ENCODE measurements around the gene IFITM5. TPM values are rescaled to one million over a fixed set of nuclear protein-coding genes. Genes with fewer than 3 reads are reported as not detected.

Gene IFITM5
- total and polyA plus RNA-seq, 2 of the 4 experiments (the other 2 are of a cell fraction): not detected

GRCh38 chr11:297051-297585 lies 2.2 kb downstream of the IFITM5 start:
- Histone ChIP-seq H3K4me3 (ENCODE audit: insufficient read depth, low read depth, low read length) (no peak overlapping the region), H3K4ac (ENCODE audit: low read depth, low read length) (no peak overlapping the region), H2BK20ac (ENCODE audit: low read depth, low read length) (no peak overlapping the region), H2AK9ac (replicated peaks; ENCODE audit: low read depth, low read length, poor library complexity) (peak overlapping the region; percentile 31), H3K4me2 (ENCODE audit: low read depth, low read length) (no peak overlapping the region), H3K56ac (ENCODE audit: extremely low read depth, insufficient read depth, low read length) (no peak overlapping the region), H3K27ac (ENCODE audit: insufficient read depth, low read length) (no peak overlapping the region), H4K91ac (ENCODE audit: insufficient read depth, low read depth, low read length) (no peak overlapping the region), H3K9me3 (ENCODE audit: control insufficient read depth, insufficient read depth, low read length) (no peaks in the 10 kb centered on the region), H3K79me1 (ENCODE audit: low read depth in 1 of 2, low read length in 2 of 2) (no peaks in the 10 kb centered on the region), H2BK120ac (ENCODE audit: low read depth, low read length) (no peak overlapping the region), H2AK5ac (ENCODE audit: low read depth, low read length) (no peak overlapping the region), H3K14ac (replicated peaks; ENCODE audit: low read depth, low read length) (no peak overlapping the region), H3K18ac (ENCODE audit: low read depth, low read length) (no peak overlapping the region), H2BK5ac (ENCODE audit: low read depth, low read length, poor library complexity, severe bottlenecking) (no peak overlapping the region), H4K8ac (ENCODE audit: low read depth in 2 of 2, low read length in 2 of 2) (no peak overlapping the region), H2BK15ac (ENCODE audit: low read depth, low read length) (no peak overlapping the region), H3K9me1 (ENCODE audit: insufficient read depth, low read length) (no peaks in the 10 kb centered on the region), H2AFZ (replicated peaks; ENCODE audit: low read length, poor library complexity) (no peak overlapping the region), H4K20me1 (ENCODE audit: insufficient read depth, low read length) (no peaks in the 10 kb centered on the region), H4K5ac (ENCODE audit: low read depth, low read length) (no peak overlapping the region), H3K4me1 (ENCODE audit: control insufficient read depth, insufficient read depth, low read length) (no peaks in the 10 kb centered on the region; the same call in 1 of the 2 replicates), H3K23ac (ENCODE audit: low read depth, low read length) (no peak overlapping the region), H3K27me3 (ENCODE audit: control insufficient read depth, insufficient read depth, low read length) (peaks cover 8% of the 10 kb centered on the region), H3K9ac (ENCODE audit: low read depth, low read length) (no peak overlapping the region), H3K36me3 (ENCODE audit: control insufficient read depth, insufficient read depth, low read length) (peaks cover 16% of the 10 kb centered on the region)
- no peak for DNase-seq
- ChIA-PET POLR2A (ENCODE audit: unreplicated experiment) (no interaction called here), CTCF (no interaction called here)
- WGBS, 2 experiments (ENCODE audit: extremely low coverage in 2 of 2, insufficient read length in 1 of 2): 91% methylated on average over 5 of the region's 13 CpGs; no CpG with 5 or more reads in 1 of the 2 experiments
- TF ChIP-seq CHD1 (IDR thresholded peaks at IDR 0.05; ENCODE audit: low read depth, low read length): no peak
- no peak for TF ChIP-seq MAFK (IDR thresholded peaks at IDR 0.05; ENCODE audit: low read depth, low read length)
- no peak for TF ChIP-seq MAZ (IDR thresholded peaks at IDR 0.05; ENCODE audit: borderline replicate concordance, low read depth, low read length)
- no peak for TF ChIP-seq RCOR1 (IDR thresholded peaks at IDR 0.05; ENCODE audit: insufficient replicate concordance, low read length)
- no peak for TF ChIP-seq NFE2L2 (IDR thresholded peaks at IDR 0.05; ENCODE audit: low read depth, low read length)
- TF ChIP-seq RFX5 (IDR thresholded peaks at IDR 0.05; ENCODE audit: low read depth, low read length): no peak
- TF ChIP-seq BHLHE40 (IDR thresholded peaks at IDR 0.05; ENCODE audit: low read depth, low read length): no peak
- no peak for TF ChIP-seq ELK1 (IDR thresholded peaks at IDR 0.05; ENCODE audit: borderline replicate concordance, low read depth, low read length)
- no peak for TF ChIP-seq FOS (IDR thresholded peaks at IDR 0.05; ENCODE audit: low read depth, low read length)
- TF ChIP-seq CEBPB (IDR thresholded peaks at IDR 0.05; ENCODE audit: low read depth, low read length): no peak
- TF ChIP-seq CTCF (conservative IDR thresholded peaks at IDR 0.05; ENCODE audit: low read depth, low read length): no peak
- no peak for TF ChIP-seq USF2 (IDR thresholded peaks at IDR 0.05; ENCODE audit: low read depth, low read length)
- TF ChIP-seq SMC3 (IDR thresholded peaks at IDR 0.05; ENCODE audit: low read depth, low read length): no peak
- TF ChIP-seq POLR2A (IDR thresholded peaks at IDR 0.05; ENCODE audit: low read depth, low read length): no peak
- TF ChIP-seq MXI1 (IDR thresholded peaks at IDR 0.05; ENCODE audit: borderline replicate concordance, low read depth, low read length): no peak
- no peak for TF ChIP-seq RAD21 (IDR thresholded peaks at IDR 0.05; ENCODE audit: low read length)
- dilution Hi-C loops (cut with HindIII; ENCODE audit: low sequenced_read_pairs, unreplicated experiment): no loop called here
- in situ Hi-C loops (cut with MboI; ENCODE audit: low sequenced_read_pairs): no loop called here
- ATAC-seq (ENCODE audit: low read depth): no peak
- intact Hi-C loops (cut with micrococcal nuclease): no loop called here
- BruUV-seq (replicated peaks): no TSS peak
